Measurements from ENCODE around the gene CDHR3. TPM values are rescaled to one million over a fixed set of nuclear protein-coding genes. Genes with fewer than 3 reads are reported as not detected.

Gene CDHR3
- polyA plus RNA-seq, 3 donors: 0.16 TPM; not detected in 2

- Histone ChIP-seq H3K4me2 (replicated peaks; ENCODE audit: extremely low read depth, low read length, poor library complexity, severe bottlenecking) (no peak overlapping the region), H2AFZ (ENCODE audit: insufficient read depth, low read depth, low read length, poor library complexity, severe bottlenecking) (no peak overlapping the region), H3K27me3 (ENCODE audit: control insufficient read depth in 2 of 2, insufficient read depth in 2 of 2, low read length in 2 of 2) (peaks cover 5 to 9% of the 10 kb centered on the region in 2 donors), H3K36me3 (replicated peaks in 1 of 2; ENCODE audit: control insufficient read depth in 1 of 2, insufficient read depth in 2 of 2, low read length in 2 of 2) (no peaks in the 10 kb centered on the region), H3K4me3 (replicated peaks in 1 of 3; ENCODE audit: low read depth in 2 of 3, low read length in 3 of 3) (no peak overlapping the region), H3K4me1 (ENCODE audit: control insufficient read depth in 1 of 2, insufficient read depth in 2 of 2, low read length in 2 of 2) (no peaks in the 10 kb centered on the region), H3K27ac (ENCODE audit: low read depth in 1 of 2, low read length in 2 of 2) (no peak overlapping the region), H3K9me3 (replicated peaks in 1 of 2; ENCODE audit: control insufficient read depth in 1 of 2, insufficient read depth in 1 of 2, low read length in 2 of 2) (no peaks in the 10 kb centered on the region), H3K79me2 (ENCODE audit: insufficient read depth, low read length) (no peaks in the 10 kb centered on the region), H4K20me1 (ENCODE audit: insufficient read depth, low read length) (no peaks in the 10 kb centered on the region), H3K9ac (ENCODE audit: insufficient read depth, low read length, poor library complexity, severe bottlenecking) (no peak overlapping the region)
- WGBS (ENCODE audit: insufficient coverage): no CpG with 5 or more reads among the region's 2 CpGs
- peaks cover 9 to 28% (median 10%) of the 10 kb centered on the region in 3 donors for H3K27me3 Mint-ChIP-seq (ENCODE audit: low read depth in 3 of 3)
- no peak for TF ChIP-seq CTCF (IDR thresholded peaks at IDR 0.05)
- H3K4me3 Mint-ChIP-seq: no peak overlapping the region
- H3K9me3 Mint-ChIP-seq: peaks cover 0 to 1% (median 0%) of the 10 kb centered on the region in 7 donors
- DNase-seq: no peak
- intact Hi-C loops (cut with micrococcal nuclease): no loop called here
- peaks cover 3% of the 10 kb centered on the region for H3K4me1 Mint-ChIP-seq
- H3K36me3 Mint-ChIP-seq: no peaks in the 10 kb centered on the region
- no peak overlapping the region for H3K27ac Mint-ChIP-seq
Measured at GRCh38 chr7:105989191-105989590, 26.1 kb downstream of the CDHR3 start.

DNA sequence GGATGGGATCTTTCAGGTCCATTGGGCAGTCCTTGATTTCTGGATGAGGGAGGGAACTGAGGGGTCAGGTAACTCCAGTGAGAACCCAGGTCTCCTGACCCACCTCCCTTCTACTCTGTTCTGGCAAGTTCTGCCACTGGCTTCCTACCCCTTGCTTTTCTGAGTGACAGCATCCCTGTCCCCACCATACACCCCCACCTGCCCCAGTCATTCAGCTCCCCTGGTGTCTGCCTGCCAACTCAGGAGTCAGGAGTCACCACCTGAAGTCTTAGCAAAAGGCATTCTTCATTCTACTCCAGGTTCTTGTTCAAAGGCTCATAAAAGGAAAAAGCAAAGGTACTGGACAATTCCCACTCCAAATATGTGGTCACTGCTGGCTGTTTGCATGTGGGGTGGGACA lies 26.6 kb downstream of the CDHR3 start:
- peaks cover 5 to 9% of the 10 kb centered on the region in 2 donors for H3K27me3 ChIP-seq (ENCODE audit: control insufficient read depth in 2 of 2, insufficient read depth in 2 of 2, low read length in 2 of 2)
- Mint-ChIP-seq H3K4me1 (peaks cover 3% of the 10 kb centered on the region), H3K4me3 (no peak overlapping the region), H3K27me3 (ENCODE audit: low read depth in 3 of 3) (peaks cover 9 to 28% (median 9%) of the 10 kb centered on the region in 3 donors), H3K27ac (no peak overlapping the region), H3K9me3 (peaks cover 0 to 1% (median 0%) of the 10 kb centered on the region in 7 donors), H3K36me3 (no peaks in the 10 kb centered on the region)
- DNase-seq: no peak
- H3K4me3 ChIP-seq (replicated peaks in 1 of 3; ENCODE audit: low read depth in 2 of 3, low read length in 3 of 3): no peak overlapping the region
- no peak overlapping the region for H2AFZ ChIP-seq (ENCODE audit: insufficient read depth, low read depth, low read length, poor library complexity, severe bottlenecking)
- no peak overlapping the region for H3K27ac ChIP-seq (ENCODE audit: low read depth in 1 of 2, low read length in 2 of 2)
- H3K4me2 ChIP-seq (replicated peaks; ENCODE audit: extremely low read depth, low read length, poor library complexity, severe bottlenecking): no peak overlapping the region
- no peaks in the 10 kb centered on the region for H3K4me1 ChIP-seq (ENCODE audit: control insufficient read depth in 1 of 2, insufficient read depth in 2 of 2, low read length in 2 of 2)
- intact Hi-C loops (cut with micrococcal nuclease): no loop called here
- no peaks in the 10 kb centered on the region for H3K9me3 ChIP-seq (replicated peaks in 1 of 2; ENCODE audit: control insufficient read depth in 1 of 2, insufficient read depth in 1 of 2, low read length in 2 of 2)
- no peaks in the 10 kb centered on the region for H4K20me1 ChIP-seq (ENCODE audit: insufficient read depth, low read length)
- TF ChIP-seq CTCF (IDR thresholded peaks at IDR 0.05): no peak
- H3K36me3 ChIP-seq (replicated peaks in 1 of 2; ENCODE audit: control insufficient read depth in 1 of 2, insufficient read depth in 2 of 2, low read length in 2 of 2): no peaks in the 10 kb centered on the region
- no peaks in the 10 kb centered on the region for H3K79me2 ChIP-seq (ENCODE audit: insufficient read depth, low read length)
- no peak overlapping the region for H3K9ac ChIP-seq (ENCODE audit: insufficient read depth, low read length, poor library complexity, severe bottlenecking)

Data from CD14-positive monocyte (primary cell).